ENCODE results near the gene MAML3.

- TF ChIP-seq POU2F2 (IDR thresholded peaks at IDR 0.05; ENCODE audit: low read depth, low read length) = no peak
- TF ChIP-seq POLR2A (IDR thresholded peaks at IDR 0.05; ENCODE audit: low read depth, low read length) = no peak
Observed at GRCh38 chr4:139938414-139938813, 215.6 kb downstream of the MAML3 start.

Measured in GM12891 (cell line).